K562 (cell line): ENCODE results near the gene TRNAU1AP. TPM values are rescaled to one million over a fixed set of nuclear protein-coding genes. Genes with fewer than 3 reads are reported as not detected.

Experiments
- ARNT ChIP-seq, 2 experiments: fragments of 450-650 bp; IDR thresholded peaks; 2 replicates each; pipeline ENCODE4 v1.6.1; 2016; ENCODE audit warnings: mild to moderate bottlenecking in 1 of 2
- CBX1 ChIP-seq: sonication (generic); IDR thresholded peaks from 2 replicates; pipeline ENCODE4 v1.6.1; 2016; ENCODE audit warnings: antibody characterized with exemption, low read depth, mild to moderate bottlenecking
- CBX8 ChIP-seq: fragments of 200-600 bp; sonication (generic); IDR thresholded peaks from 2 replicates; pipeline ENCODE4 v1.6.1; 2012; ENCODE audit warnings: borderline replicate concordance, mixed run types, low read depth, mild to moderate bottlenecking, moderate library complexity, mixed read lengths, low read length, control low read depth, inconsistent platforms; ENCODE audit not compliant: poor library complexity, severe bottlenecking; ENCODE audit errors: extremely low read depth
- CHCHD3 ChIP-seq: fragments of 250-450 bp; sonication (Bioruptor Pico); IDR thresholded peaks from 2 replicates; pipeline ENCODE4 v2.1.2; 2022; ENCODE audit warnings: mild to moderate bottlenecking
- ESRRB ChIP-seq: fragments of 250-450 bp; sonication (Bioruptor Pico); IDR thresholded peaks from 2 replicates; pipeline ENCODE4 v1.5.0; 2020; ENCODE audit warnings: mild to moderate bottlenecking, moderate library complexity, borderline replicate concordance
- HNRNPUL1 ChIP-seq: fragments of 200-400 bp; formaldehyde crosslinking; IDR thresholded peaks from 2 replicates; pipeline ENCODE4 v1.6.1; 2017; ENCODE audit warnings: low read length
- MAZ ChIP-seq, 2 experiments: fragments of 450-650 bp in 1 of 2; sonication (generic) in 1 of 2; formaldehyde crosslinking; IDR thresholded peaks in 1 of 2; conservative IDR thresholded peaks in 1 of 2; 2 replicates each; pipeline versions ENCODE4 v1.4.0 to v1.5.0; 2020; ENCODE audit warnings: mild to moderate bottlenecking in 1 of 2, missing genetic modification reagents in 1 of 2
- PHF20 ChIP-seq: fragments of 450-650 bp; IDR thresholded peaks from 2 replicates; pipeline ENCODE4 v1.6.1; 2018; ENCODE audit not compliant: partially characterized antibody
- POLR2AphosphoS2 ChIP-seq: IDR thresholded peaks from 2 replicates; pipeline ENCODE4 v1.6.1; 2012; ENCODE audit warnings: low read length, improper control_type of control experiment
- RBM15 ChIP-seq: fragments of 200-400 bp; formaldehyde crosslinking; IDR thresholded peaks from 2 replicates; pipeline ENCODE4 v1.6.1; 2018; ENCODE audit warnings: mild to moderate bottlenecking, low read length, moderate library complexity; ENCODE audit not compliant: insufficient read depth
- RFX7 ChIP-seq: fragments of 250-450 bp; sonication (Bioruptor Pico); IDR thresholded peaks from 2 replicates; pipeline ENCODE4 v1.5.1; 2021; ENCODE audit warnings: mild to moderate bottlenecking
- SRF ChIP-seq, 2 experiments: fragments of 250-450, 450-650 bp in 1 of 2; sonication (Bioruptor Pico) in 1 of 2; sonication (generic) in 1 of 2; formaldehyde crosslinking; IDR thresholded peaks; 2 replicates each; pipeline versions ENCODE4 v1.5.0 to v1.5.1; 2020 to 2022; ENCODE audit warnings: mild to moderate bottlenecking in 1 of 2, missing genetic modification reagents in 1 of 2
- ZNF274 ChIP-seq: IDR thresholded peaks from 2 replicates; pipeline ENCODE4 v1.6.1; 2011; ENCODE audit warnings: low read depth, mild to moderate bottlenecking, low read length, moderate library complexity, borderline replicate concordance
- ZNF347 ChIP-seq: fragments of 450-650 bp; formaldehyde crosslinking; IDR thresholded peaks from 2 replicates; pipeline ENCODE4 v1.4.0; 2020; ENCODE audit warnings: low read depth, mild to moderate bottlenecking, moderate library complexity
- ZNF444 ChIP-seq: fragments of 250-450 bp; sonication (Bioruptor Pico); IDR thresholded peaks from 2 replicates; pipeline ENCODE4 v1.4.0; 2020; ENCODE audit warnings: mild to moderate bottlenecking, moderate library complexity
- ZNF785 ChIP-seq: fragments of 250-450 bp; sonication (Bioruptor Pico); IDR thresholded peaks from 2 replicates; pipeline ENCODE4 v1.4.0; 2020; ENCODE audit warnings: mild to moderate bottlenecking
- polyA plus RNA-seq, 8 experiments: library from polyadenylated mRNA; depleted of rRNA in 4 of 8; stranded (reverse) in 5 of 8; unstranded in 3 of 8; fragments of >200 nt; fragmentation: Nextera tagmentation in 2 of 8; fragmentation: Illumina TruSeq in 1 of 8; extraction: Ambion mirVana in 2 of 8; extraction: Trizol in 1 of 8; gene quantifications; 2 replicates each; pipeline versions ENCODE4 v1.2.1 to v1.2.3, GENCODE V29; 2011 to 2014; ENCODE audit warnings: inconsistent platforms in 1 of 8, missing spikeins in 1 of 8
- total RNA-seq, 7 experiments: library from RNA; depleted of rRNA in 6 of 7; stranded (reverse); fragments of >200 nt in 6 of 7; fragmentation: Illumina TruSeq in 2 of 7; extraction: Trizol in 2 of 7; gene quantifications; 2 replicates each; pipeline versions ENCODE4 v1.2.1 to v1.2.3, GENCODE V29; 2011 to 2021; ENCODE audit warnings: low replicate concordance in 1 of 7
- TF ChIP-seq, protein P1 (sequence below): fragments of 450-650 bp; formaldehyde crosslinking; IDR thresholded peaks from 2 replicates; pipeline ENCODE4 v1.4.0; 2020; ENCODE audit warnings: mild to moderate bottlenecking, moderate library complexity
- TF ChIP-seq, protein P2 (sequence below): fragments of 250-450 bp; sonication (Bioruptor Pico); IDR thresholded peaks from 2 replicates; pipeline ENCODE4 v1.8.0; 2022; ENCODE audit warnings: moderate library complexity, mild to moderate bottlenecking, inconsistent platforms
- TF ChIP-seq, protein P3 (sequence below): fragments of 450-650 bp; formaldehyde crosslinking; IDR thresholded peaks from 2 replicates; pipeline ENCODE4 v1.4.0; 2020; ENCODE audit warnings: mild to moderate bottlenecking
- TF ChIP-seq, protein P4 (sequence below): sonication (generic); formaldehyde crosslinking; IDR thresholded peaks from 2 replicates; pipeline ENCODE4 v1.8.1; 2023; ENCODE audit warnings: missing genetic modification reagents, mild to moderate bottlenecking, borderline replicate concordance

TRNAU1AP gene
- total and polyA plus RNA-seq, 9 of the 15 experiments (the other 6 are each of a cell fraction or from before 2014, with no cell fraction given): 34.9 to 110 (median 46.3) TPM

DNA sequence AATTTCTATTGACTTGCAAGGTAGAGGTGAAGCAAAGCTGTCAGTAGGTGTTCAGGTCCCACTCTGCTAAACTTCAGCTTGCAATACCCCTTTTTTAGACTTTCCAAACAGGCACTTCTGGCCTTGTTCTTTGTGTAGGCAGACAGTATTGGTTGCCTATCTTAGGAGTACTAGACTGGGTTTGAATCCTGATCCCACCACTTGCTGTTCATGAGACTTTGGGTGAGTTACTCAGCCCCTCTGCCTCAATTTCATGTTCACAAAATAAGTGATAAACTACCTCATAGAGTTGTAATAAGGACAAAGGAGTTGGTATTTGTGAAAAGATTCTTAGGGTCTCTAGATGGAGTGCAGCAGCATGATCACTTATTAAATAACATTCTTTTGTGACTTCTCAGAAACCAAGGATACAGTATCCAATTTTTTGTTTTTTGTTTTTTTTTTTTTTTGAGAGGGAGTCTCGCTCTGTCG is 41.9 kb upstream of the TRNAU1AP start (continued):
- TF ChIP-seq ZNF444 (peak; percentile 55; the same call in 1 of the 2 replicates), PHF20 (no peak), CBX1 (peak; percentile 43; the same call in 1 of the 2 replicates), POLR2AphosphoS2 (peak; percentile 40), ESRRB (CRISPR knock-in tag) (peak; percentile 86), ZNF274 (no peak; the same call in 1 of the 2 replicates), RBM15 (no peak), CBX8 (no peak), ARNT (IDR thresholded peaks at IDR 0.05) (0 out of 4 replicates have a peak, but pooled peaks of 1 of the 2 experiments have one; percentile 34), RFX7 (peak; percentile 95), CHCHD3 (CRISPR knock-in tag) (peak; percentile 35; the same call in 1 of the 2 replicates), ZNF785 (no peak), MAZ (CRISPR knock-in tag; conservative IDR thresholded peaks at IDR 0.05 in 1 of 2, IDR thresholded peaks at IDR 0.05 in 1 of 2) (no peak), ZNF347 (CRISPR knock-in tag) (0 out of 2 replicates have a peak, but pooled peaks have one; percentile 42), SRF (CRISPR knock-in tag; IDR thresholded peaks at IDR 0.05) (peak in 1 of 2 experiments; percentile 51; a peak in 1 of 4 replicates), HNRNPUL1 (peak; percentile 2; the same call in 1 of the 2 replicates)
- TF ChIP-seq, protein P1, sequence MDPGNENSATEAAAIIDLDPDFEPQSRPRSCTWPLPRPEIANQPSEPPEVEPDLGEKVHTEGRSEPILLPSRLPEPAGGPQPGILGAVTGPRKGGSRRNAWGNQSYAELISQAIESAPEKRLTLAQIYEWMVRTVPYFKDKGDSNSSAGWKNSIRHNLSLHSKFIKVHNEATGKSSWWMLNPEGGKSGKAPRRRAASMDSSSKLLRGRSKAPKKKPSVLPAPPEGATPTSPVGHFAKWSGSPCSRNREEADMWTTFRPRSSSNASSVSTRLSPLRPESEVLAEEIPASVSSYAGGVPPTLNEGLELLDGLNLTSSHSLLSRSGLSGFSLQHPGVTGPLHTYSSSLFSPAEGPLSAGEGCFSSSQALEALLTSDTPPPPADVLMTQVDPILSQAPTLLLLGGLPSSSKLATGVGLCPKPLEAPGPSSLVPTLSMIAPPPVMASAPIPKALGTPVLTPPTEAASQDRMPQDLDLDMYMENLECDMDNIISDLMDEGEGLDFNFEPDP (CRISPR knock-in tag): 0 out of 2 replicates have a peak, but pooled peaks have one; percentile 25
- TF ChIP-seq, protein P2, sequence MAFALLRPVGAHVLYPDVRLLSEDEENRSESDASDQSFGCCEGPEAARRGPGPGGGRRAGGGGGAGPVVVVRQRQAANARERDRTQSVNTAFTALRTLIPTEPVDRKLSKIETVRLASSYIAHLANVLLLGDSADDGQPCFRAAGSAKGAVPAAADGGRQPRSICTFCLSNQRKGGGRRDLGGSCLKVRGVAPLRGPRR (CRISPR knock-in tag): no peak
- TF ChIP-seq, protein P3, sequence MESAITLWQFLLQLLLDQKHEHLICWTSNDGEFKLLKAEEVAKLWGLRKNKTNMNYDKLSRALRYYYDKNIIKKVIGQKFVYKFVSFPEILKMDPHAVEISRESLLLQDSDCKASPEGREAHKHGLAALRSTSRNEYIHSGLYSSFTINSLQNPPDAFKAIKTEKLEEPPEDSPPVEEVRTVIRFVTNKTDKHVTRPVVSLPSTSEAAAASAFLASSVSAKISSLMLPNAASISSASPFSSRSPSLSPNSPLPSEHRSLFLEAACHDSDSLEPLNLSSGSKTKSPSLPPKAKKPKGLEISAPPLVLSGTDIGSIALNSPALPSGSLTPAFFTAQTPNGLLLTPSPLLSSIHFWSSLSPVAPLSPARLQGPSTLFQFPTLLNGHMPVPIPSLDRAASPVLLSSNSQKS (CRISPR knock-in tag): peak; percentile 59; the same call in 1 of the 2 replicates
- TF ChIP-seq, protein P4, sequence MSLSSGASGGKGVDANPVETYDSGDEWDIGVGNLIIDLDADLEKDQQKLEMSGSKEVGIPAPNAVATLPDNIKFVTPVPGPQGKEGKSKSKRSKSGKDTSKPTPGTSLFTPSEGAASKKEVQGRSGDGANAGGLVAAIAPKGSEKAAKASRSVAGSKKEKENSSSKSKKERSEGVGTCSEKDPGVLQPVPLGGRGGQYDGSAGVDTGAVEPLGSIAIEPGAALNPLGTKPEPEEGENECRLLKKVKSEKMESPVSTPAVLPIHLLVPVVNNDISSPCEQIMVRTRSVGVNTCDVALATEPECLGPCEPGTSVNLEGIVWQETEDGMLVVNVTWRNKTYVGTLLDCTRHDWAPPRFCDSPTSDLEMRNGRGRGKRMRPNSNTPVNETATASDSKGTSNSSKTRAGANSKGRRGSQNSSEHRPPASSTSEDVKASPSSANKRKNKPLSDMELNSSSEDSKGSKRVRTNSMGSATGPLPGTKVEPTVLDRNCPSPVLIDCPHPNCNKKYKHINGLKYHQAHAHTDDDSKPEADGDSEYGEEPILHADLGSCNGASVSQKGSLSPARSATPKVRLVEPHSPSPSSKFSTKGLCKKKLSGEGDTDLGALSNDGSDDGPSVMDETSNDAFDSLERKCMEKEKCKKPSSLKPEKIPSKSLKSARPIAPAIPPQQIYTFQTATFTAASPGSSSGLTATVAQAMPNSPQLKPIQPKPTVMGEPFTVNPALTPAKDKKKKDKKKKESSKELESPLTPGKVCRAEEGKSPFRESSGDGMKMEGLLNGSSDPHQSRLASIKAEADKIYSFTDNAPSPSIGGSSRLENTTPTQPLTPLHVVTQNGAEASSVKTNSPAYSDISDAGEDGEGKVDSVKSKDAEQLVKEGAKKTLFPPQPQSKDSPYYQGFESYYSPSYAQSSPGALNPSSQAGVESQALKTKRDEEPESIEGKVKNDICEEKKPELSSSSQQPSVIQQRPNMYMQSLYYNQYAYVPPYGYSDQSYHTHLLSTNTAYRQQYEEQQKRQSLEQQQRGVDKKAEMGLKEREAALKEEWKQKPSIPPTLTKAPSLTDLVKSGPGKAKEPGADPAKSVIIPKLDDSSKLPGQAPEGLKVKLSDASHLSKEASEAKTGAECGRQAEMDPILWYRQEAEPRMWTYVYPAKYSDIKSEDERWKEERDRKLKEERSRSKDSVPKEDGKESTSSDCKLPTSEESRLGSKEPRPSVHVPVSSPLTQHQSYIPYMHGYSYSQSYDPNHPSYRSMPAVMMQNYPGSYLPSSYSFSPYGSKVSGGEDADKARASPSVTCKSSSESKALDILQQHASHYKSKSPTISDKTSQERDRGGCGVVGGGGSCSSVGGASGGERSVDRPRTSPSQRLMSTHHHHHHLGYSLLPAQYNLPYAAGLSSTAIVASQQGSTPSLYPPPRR (CRISPR knock-in tag): no peak
